Measurements from ENCODE around the gene PFKP.

PFKP gene

DNA sequence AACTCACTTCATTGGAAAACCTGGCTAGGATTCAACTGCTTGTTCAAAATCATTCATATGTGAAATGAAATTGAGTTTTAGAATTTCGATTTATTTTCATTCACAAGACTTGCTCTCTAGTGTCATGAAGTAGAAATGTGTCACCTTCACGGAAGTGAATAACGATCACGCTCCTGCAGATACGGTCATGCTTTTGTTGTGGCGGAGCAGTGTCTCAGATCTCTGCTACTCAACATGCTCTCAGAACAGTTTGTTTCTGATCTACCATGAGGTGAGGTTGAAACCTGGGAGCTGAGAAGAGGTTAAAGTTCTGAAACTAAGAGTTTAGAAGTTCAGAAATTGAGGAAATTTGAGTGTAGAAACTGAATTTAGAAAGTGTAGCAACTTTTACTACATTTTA lies 119.0 kb downstream of the PFKP start:
- DNase-seq (ENCODE audit: low read depth in 1 of 2, low spot score in 1 of 2), result peak in 1 of 2 donors; percentile 16
